ENCODE data around the gene PGM3.
A peak's percentile ranks its signal among the peaks of the same experiment; 100 is the strongest.
"Not testable (repeated sequence)": the region's sequence is repeated elsewhere in the genome, so short reads cannot be mapped to it uniquely, and the experiment has no call there.

The PGM3 gene

DNA sequence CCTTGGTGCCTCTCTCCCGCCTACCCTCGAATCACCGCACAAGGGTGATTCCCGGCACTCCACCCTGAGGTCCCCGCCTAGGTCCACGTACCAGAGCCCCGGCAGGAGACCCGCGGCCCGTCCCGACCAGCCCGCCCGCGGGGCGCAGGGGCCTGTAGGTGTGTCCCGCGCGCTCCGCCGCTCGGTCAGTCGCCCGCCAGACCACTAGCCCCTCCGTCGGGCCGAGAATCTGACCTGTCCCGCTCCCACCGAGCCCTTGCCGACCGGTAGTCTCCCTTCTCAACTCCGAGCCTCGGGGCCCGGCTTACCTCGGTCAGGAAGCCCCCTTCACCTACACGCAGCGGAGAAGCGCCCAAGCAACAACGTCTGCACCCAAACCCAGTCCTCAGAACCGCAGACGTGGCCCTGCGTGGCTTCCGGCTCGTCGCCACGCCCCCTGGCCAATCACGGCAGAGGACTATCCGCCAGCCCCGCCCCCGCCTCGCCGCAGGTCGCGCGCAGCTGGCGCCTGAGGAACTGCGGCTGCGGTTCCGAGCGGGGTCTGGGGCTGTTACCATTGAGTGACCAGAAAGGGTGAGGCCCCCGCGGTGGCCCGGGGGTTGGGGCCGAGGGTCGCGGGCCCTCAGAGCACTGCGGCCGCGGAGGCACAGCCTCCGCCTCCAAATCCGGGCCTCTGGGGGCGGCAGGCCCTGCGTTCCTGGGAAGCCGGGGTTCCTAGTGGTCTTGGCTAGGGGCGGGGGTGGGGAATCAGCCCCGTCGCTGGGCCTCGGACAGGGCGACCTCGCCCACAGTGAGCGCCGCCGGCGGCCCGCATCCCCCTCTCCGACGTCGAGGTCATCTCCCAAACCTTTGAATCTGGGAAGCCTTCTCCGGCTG, at the start of gene PGM3, which contains the start of gene RWDD2A:
Gene PGM3, minus strand, starts transcription at position 395 of the 876 bp plus-strand sequence. CDS start 2,253 bp downstream, outside the sequence.
Gene RWDD2A, plus strand, starts transcription at position 487 of the 876 bp plus-strand sequence. CDS start 1,095 bp downstream, outside the sequence.
- peak; percentile 85 for DNase-seq

DNA sequence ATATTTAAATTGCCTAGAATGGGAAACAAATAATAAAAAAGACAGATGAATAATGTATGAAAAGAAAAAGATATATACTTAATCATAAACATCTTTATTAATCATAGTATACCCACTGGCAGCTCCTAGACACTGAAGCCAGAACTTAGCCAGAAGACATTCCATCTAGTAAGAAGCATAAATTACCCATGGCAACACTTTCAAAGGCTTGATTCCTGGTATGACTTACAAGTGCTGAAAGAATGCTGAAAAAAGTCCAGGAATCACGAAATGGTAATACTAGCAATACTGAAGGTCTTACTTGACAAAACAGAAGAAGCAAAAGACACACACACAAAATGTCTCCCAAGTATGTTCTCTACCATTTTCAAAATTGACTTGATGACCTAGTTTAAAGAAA, 38.1 kb upstream of the PGM3 start:
- DNase-seq, result no peak

DNA sequence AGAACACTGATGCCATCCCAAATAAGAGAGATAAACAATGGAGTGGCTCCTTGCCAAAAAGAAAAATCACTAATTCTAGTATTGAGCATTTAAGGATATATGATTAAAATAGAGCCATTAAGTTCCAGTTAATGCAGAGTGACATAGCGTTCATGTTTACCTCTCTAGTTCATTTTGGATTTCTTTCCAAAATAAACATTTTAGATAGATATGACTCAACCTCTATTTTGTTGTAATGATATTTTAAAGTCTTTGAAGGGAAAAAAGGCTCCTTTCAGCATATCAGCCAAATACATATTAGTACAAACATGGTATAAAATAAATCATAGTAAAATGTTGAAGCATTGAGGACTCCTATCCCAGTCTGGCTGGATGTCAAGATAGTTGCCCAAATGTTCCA, 33.5 kb upstream of the PGM3 start:
- DNase-seq, result no peak

GRCh38 chr6:83221889-83222479, 28.9 kb upstream of the PGM3 start:
- DNase-seq, result peak; percentile 61

DNA sequence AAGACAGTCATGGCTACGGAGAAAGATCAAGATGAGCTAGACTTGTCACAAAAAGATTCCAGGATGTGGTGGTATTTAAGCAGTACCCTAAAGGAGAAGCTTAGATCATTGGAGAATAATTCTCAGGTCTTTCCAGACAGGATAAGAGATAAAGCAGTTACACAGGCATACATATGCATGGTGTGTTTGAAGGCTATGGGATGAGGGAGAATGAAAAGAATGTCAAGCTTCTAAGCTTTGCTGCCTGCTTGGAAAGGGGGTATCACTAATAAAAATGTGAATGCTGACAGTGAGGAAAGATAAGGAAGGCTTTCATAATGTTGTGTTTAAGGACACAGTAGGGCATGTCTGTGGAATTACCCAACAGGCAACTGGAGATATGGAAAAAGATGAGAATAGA, 28.2 kb upstream of the PGM3 start:
- DNase-seq, result no peak

DNA sequence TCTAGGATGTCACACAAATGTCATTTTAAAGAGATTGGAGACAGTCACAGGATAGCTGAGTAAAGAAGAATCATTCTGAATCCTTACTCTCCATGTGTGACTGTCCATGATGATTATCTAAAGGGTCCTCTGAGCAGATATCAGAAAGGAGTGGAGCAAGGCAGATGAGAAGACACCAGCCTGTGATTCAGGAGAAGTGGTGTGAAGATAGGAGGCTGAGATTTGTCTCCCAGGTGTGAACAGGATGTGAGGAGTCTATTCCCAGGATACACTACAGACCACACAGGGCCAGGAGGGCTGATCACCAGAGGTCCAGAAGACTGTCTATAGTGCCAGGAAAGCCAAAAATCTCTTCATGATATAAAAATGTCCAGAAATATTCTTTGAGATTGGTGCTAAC, 27.1 kb upstream of the PGM3 start:
- no peak for DNase-seq

GRCh38 chr6:83218646-83219045, 25.6 kb upstream of the PGM3 start:
- DNase-seq, result no peak

GRCh38 chr6:83216806-83217205, 23.7 kb upstream of the PGM3 start:
- DNase-seq, result no peak

DNA sequence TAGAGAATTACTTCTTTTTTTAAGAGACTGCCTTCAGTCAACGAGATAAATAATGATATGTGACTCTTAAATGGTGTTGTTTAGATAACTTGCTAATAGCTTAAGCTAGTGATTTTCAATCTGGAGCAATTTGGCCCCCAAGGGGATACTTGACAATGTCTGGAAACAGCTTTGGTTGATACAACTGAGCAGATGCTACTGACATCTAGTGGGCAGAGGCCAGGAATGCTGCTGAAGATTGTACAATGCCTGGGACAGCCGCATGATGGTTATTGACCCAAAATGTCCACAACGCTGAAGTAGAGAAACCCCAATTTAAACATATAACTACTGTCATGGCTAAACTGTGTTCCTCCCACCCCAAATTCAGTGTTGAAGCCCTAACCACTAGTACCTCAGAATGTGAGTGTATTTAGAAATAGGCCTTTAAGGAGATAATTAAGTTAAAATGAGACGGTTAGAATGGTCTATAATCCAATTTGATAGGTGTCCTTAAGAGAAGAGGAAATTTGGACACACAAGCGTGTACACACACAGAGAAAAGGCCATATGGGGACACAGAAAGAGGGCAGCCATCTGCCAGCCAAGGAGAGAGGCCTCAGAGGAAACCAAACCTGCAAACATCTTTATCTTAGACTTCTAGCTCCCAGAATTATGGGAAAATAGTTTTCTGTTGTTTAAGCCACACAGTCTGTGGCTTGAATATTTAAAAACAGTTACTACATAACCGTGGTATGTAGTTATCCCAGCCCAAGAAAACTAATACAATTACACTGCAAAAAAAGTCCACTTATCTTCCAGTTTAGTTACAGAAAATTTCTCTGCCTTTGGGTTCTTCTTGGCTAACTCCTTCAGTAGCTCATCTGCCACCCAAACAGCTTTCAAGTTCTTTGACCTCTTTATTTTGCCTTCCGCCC, 22.3 kb upstream of the PGM3 start:
- peak; percentile 81 for DNase-seq

- no peak for DNase-seq
These were observed 9.0 kb upstream of the PGM3 start for GRCh38 chr6:83202031-83202430.

DNA sequence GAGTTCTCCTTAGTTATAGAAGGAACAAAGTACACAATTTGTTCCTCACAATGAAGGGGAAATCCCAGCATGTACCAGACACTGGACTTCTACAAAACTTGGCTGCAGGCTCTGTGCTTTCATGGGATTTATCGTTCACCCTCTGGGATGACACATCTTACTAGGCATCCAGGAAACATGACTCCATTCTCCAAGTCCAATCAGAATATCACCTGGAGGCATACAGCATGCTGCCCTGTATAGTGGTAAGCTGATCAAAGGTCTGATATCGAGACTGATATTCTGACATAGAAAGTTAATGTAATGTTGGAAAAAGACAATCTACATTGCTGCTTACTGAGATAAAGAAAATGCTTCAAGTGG, 6.8 kb upstream of the PGM3 start:
- no peak for DNase-seq

DNA sequence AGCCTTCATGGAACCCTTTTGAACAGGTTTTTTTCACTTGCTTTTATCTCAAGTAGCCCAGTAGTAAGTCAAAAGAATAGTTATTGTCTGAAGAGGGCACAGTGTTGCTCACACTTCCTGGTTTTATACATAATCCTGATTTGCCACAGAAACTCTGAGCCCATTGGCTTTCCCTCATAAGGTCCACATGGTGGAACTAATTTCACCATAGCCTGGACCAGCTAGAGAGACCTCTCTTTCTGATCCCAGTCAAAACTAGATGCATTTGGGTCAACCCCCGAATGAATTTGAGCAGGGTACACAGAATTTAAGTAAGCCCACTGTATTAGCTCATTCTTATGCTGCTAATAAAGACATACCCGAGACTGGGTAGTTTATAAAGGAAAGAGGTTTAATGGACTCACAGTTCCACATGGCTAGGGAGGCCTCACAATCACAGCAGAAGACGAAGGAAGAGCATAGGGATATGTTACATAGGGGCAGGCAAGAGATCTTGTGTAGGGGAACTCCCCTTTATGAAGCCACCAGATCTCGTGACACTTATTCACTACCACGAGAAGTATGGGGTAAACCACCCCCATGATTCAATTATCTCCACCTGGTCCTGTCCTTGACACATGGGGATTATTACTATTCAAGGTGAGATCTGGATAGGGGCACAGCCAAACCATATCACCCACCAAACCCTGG, 6.3 kb upstream of the PGM3 start:
- no peak for DNase-seq

DNA sequence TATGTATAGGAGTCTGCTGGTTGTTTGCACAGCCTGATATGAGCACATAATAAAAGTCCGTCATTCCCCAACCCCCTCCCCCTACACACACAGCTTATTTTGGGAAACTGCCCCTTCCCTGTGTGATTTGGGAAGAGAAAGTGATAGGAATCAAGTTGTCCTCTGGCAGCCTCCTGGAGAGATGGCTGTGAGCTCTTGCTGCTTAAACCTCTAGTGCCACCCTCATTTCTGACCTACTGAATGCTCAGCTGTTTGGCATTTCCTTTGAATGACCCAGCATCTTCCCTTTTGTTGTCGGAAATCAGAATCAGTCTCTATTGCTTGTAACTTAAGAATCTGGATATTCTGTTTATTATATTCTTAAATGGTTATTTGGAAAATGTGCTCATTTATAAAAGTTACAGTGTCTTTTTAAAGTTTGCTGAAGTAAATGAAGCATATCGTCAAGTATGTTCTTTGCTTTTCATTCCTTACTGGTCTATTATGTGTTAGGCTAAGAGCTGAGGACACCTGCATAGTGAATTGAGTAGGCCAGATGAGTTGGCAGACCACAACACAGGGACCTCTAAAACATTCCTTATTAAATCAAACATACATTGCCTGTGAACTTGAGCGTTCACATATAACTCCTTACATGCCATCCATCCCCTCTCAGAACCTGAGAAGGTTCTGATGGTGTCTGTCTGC, 5.6 kb upstream of the PGM3 start:
- no peak for DNase-seq

GRCh38 chr6:83193747-83194566, 892 bp upstream of the PGM3 start:
- no peak for DNase-seq

DNA sequence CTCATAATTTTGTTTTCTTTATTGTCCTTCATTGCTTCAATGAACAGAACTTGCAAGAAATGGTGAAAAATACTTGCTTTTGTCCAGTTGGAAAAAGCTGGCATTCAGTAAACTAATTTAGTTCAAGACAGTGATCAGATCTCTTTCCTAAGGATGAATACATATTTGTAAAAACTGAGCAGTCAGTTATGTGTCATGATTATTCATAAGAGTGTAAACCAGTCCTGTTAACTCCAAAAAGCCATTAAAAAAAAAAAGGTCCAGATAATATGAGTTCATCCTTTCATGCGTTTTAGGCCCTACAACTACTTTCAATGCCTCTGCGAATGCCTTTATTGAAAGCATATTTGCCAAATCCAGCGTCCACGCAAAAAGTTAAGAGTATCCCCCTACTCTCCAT, 609 bp downstream of the PGM3 start:
- DNase-seq, result no peak

DNA sequence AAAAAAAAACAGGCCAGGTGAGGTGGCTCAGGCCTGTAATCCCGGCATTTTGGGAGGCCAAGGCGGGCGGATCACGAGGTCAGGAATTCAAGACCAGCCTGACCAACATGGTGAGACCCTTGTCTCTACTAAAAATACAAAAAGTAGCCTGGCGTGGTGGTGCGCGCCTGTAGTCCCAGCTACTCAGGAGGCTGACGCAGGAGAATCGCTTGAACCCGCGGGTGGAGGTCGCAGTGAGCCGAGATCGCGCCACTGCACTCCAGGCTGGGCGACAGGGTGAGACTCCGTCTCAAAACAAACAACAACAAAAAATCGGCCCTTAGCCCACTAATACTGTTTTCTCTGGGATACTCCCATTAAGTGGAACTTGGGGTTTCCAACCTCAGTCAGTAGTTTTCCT, 1.1 kb downstream of the PGM3 start:
- not testable (repeated sequence) for DNase-seq

- no peak for DNase-seq
These were observed 2.4 kb downstream of the PGM3 start for GRCh38 chr6:83190626-83191025.

GRCh38 chr6:83188501-83188900, 4.6 kb downstream of the PGM3 start:
- no peak for DNase-seq

DNA sequence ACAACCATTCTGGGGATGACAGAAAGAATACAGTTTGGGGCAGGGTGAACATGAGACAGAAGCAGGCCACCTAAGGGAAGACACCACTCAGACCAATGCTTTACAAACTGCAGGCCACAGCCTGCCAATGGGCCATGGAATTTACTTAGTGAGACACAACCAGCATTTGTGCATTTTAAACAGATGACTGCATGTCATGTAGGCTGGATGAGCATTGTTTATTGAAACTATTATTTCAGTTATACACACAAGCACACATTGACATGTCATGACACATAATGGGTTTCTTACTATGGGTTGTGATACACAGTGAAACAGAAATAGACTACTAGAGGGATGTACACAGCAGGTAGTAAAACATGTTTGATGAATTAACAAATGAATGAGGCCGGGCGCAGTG, 8.0 kb downstream of the PGM3 start:
- no peak for DNase-seq

- DNase-seq, result no peak
These were observed 9.8 kb downstream of the PGM3 start for GRCh38 chr6:83183082-83183828.
